Gastrocnemius medialis (tissue), 4 donors: Measurements from ENCODE around the gene NEDD4L. TPM values are rescaled to one million over a fixed set of nuclear protein-coding genes. Genes with fewer than 3 reads are reported as not detected.

Experiments
- ATAC-seq, 2 donors: fragments of 150-250 bp; one replicate each; pipeline ENCODE4 v1.9.1; 2016
- DNase-seq, 2 donors: peaks; one replicate each; pipeline ENCODE4 v3.0.0-alpha.2; 2019
- H3K27ac ChIP-seq, 4 donors: fragments of 200-600 bp; sonication (generic); 1 replicate in 1 of 4; 2 replicates in 3 of 4; pipeline ENCODE4 v1.5.1; 2016 to 2018; ENCODE audit warnings: mild to moderate bottlenecking in 2 of 4, moderate library complexity in 1 of 4
- H3K27me3 ChIP-seq, 3 donors: fragments of 200-600 bp; sonication (generic) in 2 of 3; 1 replicate in 1 of 3; 2 replicates in 2 of 3; pipeline versions ENCODE4 v1.5.1 to v1.6.0; 2016 to 2019; ENCODE audit warnings: mild to moderate bottlenecking in 1 of 3, moderate library complexity in 1 of 3
- H3K36me3 ChIP-seq, 2 donors: fragments of 200-600 bp; sonication (generic) in 1 of 2; one replicate each; pipeline ENCODE4 v1.5.1; 2017 to 2018
- H3K4me1 ChIP-seq, 2 donors: fragments of 200-600 bp; sonication (generic) in 1 of 2; one replicate each; pipeline ENCODE4 v1.5.1; 2016 to 2017; ENCODE audit warnings: mild to moderate bottlenecking in 2 of 2
- H3K4me3 ChIP-seq, 4 donors: fragments of 200-600 bp; sonication (generic) in 3 of 4; 1 replicate in 1 of 4; 2 replicates in 3 of 4; pipeline ENCODE4 v1.5.1; 2016 to 2019; ENCODE audit warnings: mild to moderate bottlenecking in 2 of 4
- H3K9me3 ChIP-seq, 3 donors: fragments of 200-600 bp; sonication (generic) in 2 of 3; 1 replicate in 1 of 3; 2 replicates in 2 of 3; pipeline ENCODE4 v1.5.1; 2016 to 2019
- POLR2A ChIP-seq, 2 donors: fragments of 450-650 bp; IDR thresholded peaks; one replicate each; pipeline ENCODE4 v1.6.1; 2017; ENCODE audit warnings: antibody characterized with exemption in 2 of 2, mild to moderate bottlenecking in 2 of 2, moderate library complexity in 2 of 2
- in situ Hi-C, 4 donors: fragments of 200-750 bp; cut with MboI; loops; one replicate each; pipeline versions ENCODE4 v1.15.0 to v1.8.0; 2017; ENCODE audit warnings: low sequenced_read_pairs in 4 of 4
- intact Hi-C: fragments of 100-400 bp; cut with DNase I; formaldehyde crosslinking; loops from one replicate; pipeline ENCODE4 v1.15.1; 2023; ENCODE audit warnings: low total_unique reads
- total RNA-seq, 4 donors: library from RNA; depleted of rRNA; stranded (reverse); fragments of >200 nt; gene quantifications; one replicate each; pipeline versions ENCODE4 v1.1.0 to v1.2.3, GENCODE V29; 2016
- TF ChIP-seq, protein P1 (sequence below), 5 experiments: fragments of 450-650 bp in 3 of 5; fragments of 200-600 bp in 2 of 5; sonication (generic) in 2 of 5; IDR thresholded peaks in 4 of 5; conservative IDR thresholded peaks in 1 of 5; 1 replicate in 4 of 5; 2 replicates in 1 of 5; pipeline ENCODE4 v1.5.1; 2016 to 2019; ENCODE audit warnings: antibody characterized with exemption in 5 of 5, mild to moderate bottlenecking in 3 of 5, moderate library complexity in 3 of 5

Gene NEDD4L
- total RNA-seq, 4 donors from 2014 or later: 27.4 to 81.5 (median 51.5) TPM

DNA sequence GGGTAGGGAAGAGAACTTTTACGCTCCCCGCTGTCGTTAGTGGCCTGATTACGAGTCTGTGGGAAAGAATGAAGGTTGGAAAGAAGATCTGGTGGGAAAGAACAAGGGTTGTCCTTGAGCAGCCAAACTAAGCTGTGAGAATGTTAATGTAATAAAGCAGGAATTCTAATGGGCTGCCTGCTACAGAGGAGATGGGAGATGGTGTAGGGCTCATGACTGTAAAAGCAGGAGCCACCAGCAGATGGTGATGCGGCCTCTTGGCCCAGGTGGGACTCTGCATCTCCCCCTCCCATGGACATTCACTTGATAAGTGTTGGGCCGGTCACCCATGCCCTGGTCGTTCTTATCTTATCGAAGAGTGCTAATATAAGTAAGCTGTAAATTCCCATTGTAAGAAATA lies 150.0 kb downstream of the NEDD4L start:
- Histone ChIP-seq H3K36me3 (no peaks in the 10 kb centered on the region), H3K27me3 (no peaks in the 10 kb centered on the region), H3K4me3 (no peak overlapping the region), H3K9me3 (no peaks in the 10 kb centered on the region), H3K4me1 (peaks cover 0 to 15% of the 10 kb centered on the region in 2 donors), H3K27ac (no peak overlapping the region)
- no peak for ATAC-seq
- intact Hi-C loops (loop anchor here (5.0 kb wide), 2 partner anchors 33 to 128 kb away; no protein-coding TSS in a partner anchor), in situ Hi-C loops (loop anchor here in 2 of 4 donors (10.0 to 25.0 kb wide), 2 partner anchors 131 to 143 kb away; no protein-coding TSS in a partner anchor)
- TF ChIP-seq POLR2A (IDR thresholded peaks at IDR 0.05): no peak
- TF ChIP-seq, protein P1, sequence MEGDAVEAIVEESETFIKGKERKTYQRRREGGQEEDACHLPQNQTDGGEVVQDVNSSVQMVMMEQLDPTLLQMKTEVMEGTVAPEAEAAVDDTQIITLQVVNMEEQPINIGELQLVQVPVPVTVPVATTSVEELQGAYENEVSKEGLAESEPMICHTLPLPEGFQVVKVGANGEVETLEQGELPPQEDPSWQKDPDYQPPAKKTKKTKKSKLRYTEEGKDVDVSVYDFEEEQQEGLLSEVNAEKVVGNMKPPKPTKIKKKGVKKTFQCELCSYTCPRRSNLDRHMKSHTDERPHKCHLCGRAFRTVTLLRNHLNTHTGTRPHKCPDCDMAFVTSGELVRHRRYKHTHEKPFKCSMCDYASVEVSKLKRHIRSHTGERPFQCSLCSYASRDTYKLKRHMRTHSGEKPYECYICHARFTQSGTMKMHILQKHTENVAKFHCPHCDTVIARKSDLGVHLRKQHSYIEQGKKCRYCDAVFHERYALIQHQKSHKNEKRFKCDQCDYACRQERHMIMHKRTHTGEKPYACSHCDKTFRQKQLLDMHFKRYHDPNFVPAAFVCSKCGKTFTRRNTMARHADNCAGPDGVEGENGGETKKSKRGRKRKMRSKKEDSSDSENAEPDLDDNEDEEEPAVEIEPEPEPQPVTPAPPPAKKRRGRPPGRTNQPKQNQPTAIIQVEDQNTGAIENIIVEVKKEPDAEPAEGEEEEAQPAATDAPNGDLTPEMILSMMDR (IDR thresholded peaks at IDR 0.05 in 4 of 5, conservative IDR thresholded peaks at IDR 0.05 in 1 of 5): peak in 2 of 5 experiments; percentile 18 to 20
- no peak for DNase-seq

DNA sequence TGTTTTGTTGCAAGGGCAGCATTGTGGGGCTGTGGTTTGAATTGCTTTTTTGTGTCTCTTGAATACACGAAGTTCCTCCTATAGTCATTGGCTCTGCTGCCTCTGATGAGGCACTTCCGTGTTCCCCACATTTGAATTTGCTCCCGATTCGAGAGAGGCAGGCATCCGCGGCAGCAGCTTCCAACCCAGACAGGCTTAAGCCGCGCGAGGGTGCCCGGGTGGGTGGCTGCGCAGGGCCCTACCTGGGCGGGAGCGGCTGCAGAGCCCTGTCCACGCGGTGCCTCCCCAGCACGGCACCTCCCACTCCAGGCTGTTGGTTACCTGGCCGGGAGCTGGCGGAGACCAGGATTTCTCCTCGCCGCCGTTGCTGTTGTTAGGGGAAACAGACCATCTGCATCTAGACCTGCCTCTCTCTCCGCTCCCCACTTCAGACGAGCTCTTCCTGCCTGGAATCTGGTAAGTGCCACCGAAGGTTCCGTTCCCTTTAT lies 151.3 kb downstream of the NEDD4L start:
- Histone ChIP-seq H3K9me3 (no peaks in the 10 kb centered on the region), H3K27ac (no peak overlapping the region), H3K36me3 (no peaks in the 10 kb centered on the region), H3K4me3 (peak overlapping the region in 3 of 4 donors; percentile 19 to 38 (median 19)), H3K27me3 (no peaks in the 10 kb centered on the region), H3K4me1 (peaks cover 0 to 6% of the 10 kb centered on the region in 2 donors)
- DNase-seq (no peak), ATAC-seq (no peak)
- TF ChIP-seq, protein P1 (IDR thresholded peaks at IDR 0.05 in 4 of 5, conservative IDR thresholded peaks at IDR 0.05 in 1 of 5): no peak
- no peak for TF ChIP-seq POLR2A (IDR thresholded peaks at IDR 0.05)
- in situ Hi-C loops (loop anchor here in 2 of 4 donors (10.0 to 25.0 kb wide), 2 partner anchors 129 to 142 kb away; no protein-coding TSS in a partner anchor), intact Hi-C loops (no loop called here)

DNA sequence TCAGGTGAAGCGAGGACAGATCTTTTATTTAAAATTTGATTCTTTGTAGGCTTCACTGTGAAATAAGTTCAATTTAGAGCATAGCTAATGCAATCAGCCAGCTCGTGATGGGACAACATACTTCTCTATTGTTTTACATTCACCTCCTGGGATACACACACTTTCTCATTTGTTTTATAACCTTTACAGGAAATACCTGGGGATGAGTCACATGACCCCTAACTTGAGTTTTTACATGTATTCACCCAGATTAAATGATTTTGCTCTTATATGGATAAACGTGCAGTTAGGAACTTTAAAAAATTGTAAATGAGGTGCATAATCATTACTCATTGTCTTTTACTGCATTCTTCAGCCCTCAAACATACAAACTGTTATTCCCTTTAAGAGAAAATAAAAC lies 152.1 kb downstream of the NEDD4L start:
- DNase-seq (no peak), ATAC-seq (no peak)
- Histone ChIP-seq H3K27me3 (no peaks in the 10 kb centered on the region), H3K4me3 (no peak overlapping the region), H3K36me3 (no peaks in the 10 kb centered on the region), H3K9me3 (no peaks in the 10 kb centered on the region), H3K4me1 (peaks cover 0 to 6% of the 10 kb centered on the region in 2 donors), H3K27ac (no peak overlapping the region)
- in situ Hi-C loops (loop anchor here in 2 of 4 donors (10.0 to 25.0 kb wide), 2 partner anchors 129 to 141 kb away; no protein-coding TSS in a partner anchor), intact Hi-C loops (no loop called here)
- no peak for TF ChIP-seq POLR2A (IDR thresholded peaks at IDR 0.05)
- TF ChIP-seq, protein P1 (IDR thresholded peaks at IDR 0.05 in 4 of 5, conservative IDR thresholded peaks at IDR 0.05 in 1 of 5): no peak

DNA sequence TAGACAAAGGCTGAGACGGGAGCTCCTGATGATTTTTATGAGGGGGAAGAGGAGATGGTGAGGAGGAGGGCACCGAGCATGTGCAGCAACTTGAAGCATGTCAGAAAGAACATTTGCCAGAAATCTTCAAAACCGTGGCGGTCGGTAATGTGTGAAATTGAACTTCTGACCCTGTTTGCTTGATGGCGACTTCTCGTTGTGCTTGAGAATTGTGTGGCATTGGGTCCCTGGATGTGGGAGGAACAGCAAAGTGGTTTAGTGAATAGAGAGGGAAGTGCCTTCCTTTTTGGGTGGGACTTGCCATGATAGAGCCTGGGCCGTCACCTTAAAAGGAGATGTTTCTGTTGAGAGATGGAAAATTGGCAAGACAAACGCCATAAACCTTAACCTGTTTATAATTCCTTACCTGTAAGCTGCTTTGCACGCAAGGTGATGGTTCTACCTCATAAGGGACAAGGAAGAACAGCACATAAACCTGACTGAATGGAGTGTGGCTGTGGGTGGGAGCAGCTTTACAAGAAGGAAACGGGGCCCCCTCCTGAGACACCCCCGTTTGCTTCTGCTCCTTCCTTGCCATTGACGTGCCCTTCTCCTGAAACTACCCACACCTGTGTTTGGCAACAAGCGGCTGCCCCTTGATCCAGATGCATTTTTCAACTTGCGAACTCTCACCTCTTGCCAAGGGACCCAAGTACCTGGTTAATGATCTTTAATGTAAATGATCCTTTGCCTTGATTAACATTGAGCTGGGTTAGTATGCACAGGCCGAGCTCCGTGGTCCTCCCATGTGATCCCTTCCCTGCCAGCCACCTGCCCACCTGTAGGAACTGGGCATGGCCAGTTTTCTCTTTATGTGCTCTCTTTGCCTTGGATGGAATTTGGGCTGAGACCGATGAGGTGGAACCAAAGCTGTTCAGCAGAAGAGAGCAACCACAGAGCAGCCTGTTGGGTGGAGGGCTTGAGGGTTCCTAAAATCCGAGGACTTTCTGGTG lies 153.2 kb downstream of the NEDD4L start:
- no peak overlapping the region for H3K4me3 ChIP-seq
- H3K27me3 ChIP-seq: no peaks in the 10 kb centered on the region
- H3K36me3 ChIP-seq: no peaks in the 10 kb centered on the region
- H3K4me1 ChIP-seq: peaks cover 0 to 3% of the 10 kb centered on the region in 2 donors
- no peaks in the 10 kb centered on the region for H3K9me3 ChIP-seq
- no peak overlapping the region for H3K27ac ChIP-seq
- no peak for ATAC-seq
- TF ChIP-seq, protein P1 (IDR thresholded peaks at IDR 0.05 in 4 of 5, conservative IDR thresholded peaks at IDR 0.05 in 1 of 5): no peak
- no peak for TF ChIP-seq POLR2A (IDR thresholded peaks at IDR 0.05)
- intact Hi-C loops: no loop called here
- in situ Hi-C loops: loop anchor here in 2 of 4 donors (10.0 to 25.0 kb wide), 2 partner anchors 128 to 140 kb away; no protein-coding TSS in a partner anchor
- DNase-seq: no peak
